HG03159 (cell line): Measurements from ENCODE around the gene AFF2.
"Not testable (repeated sequence)": the region's sequence is repeated elsewhere in the genome, so short reads cannot be mapped to it uniquely, and the experiment has no call there.

ENCODE experiments used
- ATAC-seq: cut with Tn5 transposase; IDR thresholded peaks from one replicate; pipeline ENCODE4 v1.9.1; 2021; ENCODE audit warnings: mild to moderate bottlenecking, moderate library complexity; ENCODE audit not compliant: unreplicated experiment

Gene AFF2

GRCh38 chrX:148632444-148632843, 132.0 kb downstream of the AFF2 start:
- no peak for ATAC-seq

DNA sequence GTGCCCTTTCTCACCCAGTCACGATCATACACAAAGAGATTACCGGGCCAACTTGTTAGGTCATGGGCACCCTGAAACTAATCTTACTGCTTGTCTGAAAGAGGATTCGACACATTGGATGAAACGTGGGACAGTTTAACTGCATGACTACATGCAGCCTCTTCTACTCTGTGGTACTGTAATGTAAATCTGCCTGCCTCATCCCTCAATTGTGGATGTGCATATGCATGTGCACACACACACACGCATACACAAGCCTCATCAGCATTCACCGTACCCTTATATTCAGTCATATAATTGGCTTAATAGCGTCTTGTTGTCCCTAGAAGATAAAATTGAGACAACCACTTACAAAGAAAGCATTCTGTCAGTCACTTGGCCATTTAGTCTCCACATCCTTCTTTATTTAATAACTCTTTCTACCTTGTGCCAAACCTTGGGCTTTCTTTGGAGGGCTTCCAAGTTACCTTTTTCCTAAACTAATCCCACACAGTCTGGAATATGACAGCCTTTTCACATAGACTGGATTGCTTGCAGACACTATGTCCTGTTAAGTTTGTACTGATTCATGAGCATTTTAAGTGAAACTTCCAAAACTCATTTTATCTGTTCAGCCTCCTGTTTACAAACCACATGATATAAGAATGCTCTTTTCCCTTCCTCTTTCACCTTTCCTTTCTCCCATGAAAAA, 132.9 kb downstream of the AFF2 start:
- ATAC-seq = no peak

- ATAC-seq = no peak
Measured at GRCh38 chrX:148634591-148634990, 134.2 kb downstream of the AFF2 start.

GRCh38 chrX:148643460-148643859, 143.0 kb downstream of the AFF2 start:
- no peak for ATAC-seq

GRCh38 chrX:148647651-148648050, 147.2 kb downstream of the AFF2 start:
- no peak for ATAC-seq

GRCh38 chrX:148649145-148649795, 148.9 kb downstream of the AFF2 start:
- no peak for ATAC-seq

DNA sequence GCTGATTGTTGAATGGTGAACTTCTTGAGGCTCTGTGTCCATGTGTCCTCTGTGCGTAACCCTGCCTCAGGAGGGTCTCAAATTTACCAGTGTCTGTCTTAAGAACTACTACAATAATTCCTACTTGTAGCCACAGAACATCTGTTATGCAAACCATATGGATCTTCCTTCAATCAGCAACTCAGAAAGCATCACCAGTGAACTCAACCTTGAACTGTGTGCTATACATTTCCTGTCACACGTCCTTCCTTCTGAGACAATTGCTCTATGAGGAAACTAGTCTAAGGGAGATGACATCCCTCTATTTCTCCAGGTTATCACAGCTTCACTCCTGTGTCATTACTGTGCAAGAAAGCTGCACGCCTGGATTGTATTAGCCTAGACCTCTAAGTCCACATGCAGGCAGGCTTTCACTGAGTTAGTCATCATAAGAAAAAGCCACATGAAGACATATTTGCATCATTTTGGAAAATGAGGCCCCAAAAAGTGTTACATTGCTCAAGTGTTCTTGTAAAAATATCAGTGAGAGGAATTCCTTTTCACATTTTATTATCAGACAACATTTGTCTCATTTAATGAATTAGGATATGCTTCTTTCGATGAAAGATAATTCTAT, 157.8 kb downstream of the AFF2 start:
- ATAC-seq = no peak

DNA sequence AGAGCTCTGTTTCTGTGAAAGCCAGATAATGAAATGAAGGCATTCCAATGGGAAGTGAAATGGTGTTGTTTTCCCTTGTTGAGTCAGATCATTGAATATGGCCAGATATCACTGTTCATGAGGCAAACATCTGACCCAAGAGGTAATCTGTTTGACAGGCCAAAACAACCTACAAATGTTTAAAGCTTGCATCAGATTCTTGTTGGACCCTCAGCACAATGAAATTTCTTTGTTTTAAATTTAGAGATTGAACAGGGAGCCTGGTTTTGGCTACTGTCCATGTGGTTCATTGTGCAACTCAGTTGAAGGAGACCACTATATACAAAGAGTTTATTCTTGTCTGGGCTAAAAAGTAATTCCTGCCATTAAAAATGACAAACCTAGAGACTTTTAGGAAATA, 159.1 kb downstream of the AFF2 start:
- no peak for ATAC-seq

GRCh38 chrX:148661035-148661434, 160.6 kb downstream of the AFF2 start:
- ATAC-seq = no peak

GRCh38 chrX:148662014-148662413, 161.6 kb downstream of the AFF2 start:
- no peak for ATAC-seq

- no peak for ATAC-seq
Measured at GRCh38 chrX:148664171-148664570, 163.8 kb downstream of the AFF2 start.

DNA sequence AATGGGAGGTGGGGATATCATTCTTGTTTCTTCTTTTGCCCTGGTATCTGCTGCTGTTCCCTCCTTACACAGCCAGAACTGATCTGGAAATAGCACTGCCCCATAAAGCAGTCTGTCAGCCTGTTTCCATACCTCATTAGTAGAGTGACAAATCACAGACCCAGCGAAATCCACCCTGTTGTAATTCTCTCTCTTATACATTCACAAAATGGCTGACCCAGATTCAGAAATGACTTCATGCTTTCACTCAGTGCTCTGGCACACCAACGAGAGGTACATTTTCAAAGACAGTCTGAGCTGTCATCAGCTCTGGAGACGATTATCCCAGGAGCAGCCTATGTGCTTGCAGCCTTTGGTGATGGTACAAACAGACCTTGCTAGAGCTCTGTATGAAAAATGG, 164.6 kb downstream of the AFF2 start:
- ATAC-seq = no peak

DNA sequence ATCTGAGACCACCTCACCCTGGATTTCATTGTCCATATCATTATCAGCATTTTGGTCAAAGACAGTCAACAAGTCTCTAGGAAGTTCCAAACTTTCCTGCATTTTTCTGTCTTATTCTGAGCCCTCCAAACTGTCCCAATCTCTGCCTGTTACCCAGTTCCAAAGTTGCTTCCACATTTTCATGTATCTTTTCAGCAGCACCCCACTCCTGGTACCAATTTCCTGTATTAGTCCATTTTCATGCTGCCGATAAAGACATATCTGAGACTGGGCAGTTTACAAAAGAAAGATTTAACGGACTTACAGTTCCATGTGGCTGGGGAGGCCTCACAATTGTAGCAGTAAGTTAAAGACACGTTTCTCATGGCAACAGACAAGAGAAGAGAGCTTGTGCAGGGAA, 168.8 kb downstream of the AFF2 start:
- ATAC-seq = not testable (repeated sequence)

DNA sequence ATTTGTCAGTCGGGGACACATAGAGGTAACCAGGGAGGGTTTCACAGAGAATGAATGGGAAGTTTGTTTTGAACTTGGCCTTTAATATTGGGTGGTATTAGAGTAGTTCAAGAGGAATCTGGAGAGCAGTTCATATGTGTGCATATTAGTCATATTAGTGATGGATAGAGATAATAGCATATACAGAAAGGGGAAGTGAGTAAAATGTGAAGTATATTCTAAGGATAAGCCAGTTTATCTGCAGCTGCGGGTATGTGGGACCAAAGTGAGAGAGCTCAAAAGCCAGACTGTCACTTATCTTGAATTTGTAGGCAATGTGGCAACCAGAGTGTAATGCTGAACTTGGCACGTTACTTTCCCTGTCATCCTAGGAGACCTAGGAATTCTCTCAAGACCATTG, 169.9 kb downstream of the AFF2 start:
- ATAC-seq = no peak

- ATAC-seq = no peak
Measured at GRCh38 chrX:148672517-148672916, 172.1 kb downstream of the AFF2 start.

- no peak for ATAC-seq
Measured at GRCh38 chrX:148681605-148682004, 181.2 kb downstream of the AFF2 start.

DNA sequence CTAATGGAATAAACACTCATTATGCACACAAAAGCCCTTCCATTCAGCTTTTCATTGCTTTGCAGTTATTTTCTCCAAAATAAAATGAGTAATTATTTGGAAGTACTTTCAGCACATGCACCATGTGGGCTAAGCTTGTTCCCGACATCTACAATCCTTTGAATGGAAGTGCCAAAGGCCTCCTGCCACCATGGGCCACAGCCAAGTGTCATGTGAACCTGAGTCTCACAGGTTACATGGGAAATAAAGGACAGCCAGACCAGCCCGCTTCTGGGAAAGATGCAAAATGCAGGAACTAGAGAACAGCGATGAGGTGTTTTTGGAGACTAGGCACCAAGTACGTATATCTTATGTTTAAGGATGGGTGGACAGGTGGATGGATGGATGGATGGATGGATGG, 181.8 kb downstream of the AFF2 start:
- no peak for ATAC-seq

DNA sequence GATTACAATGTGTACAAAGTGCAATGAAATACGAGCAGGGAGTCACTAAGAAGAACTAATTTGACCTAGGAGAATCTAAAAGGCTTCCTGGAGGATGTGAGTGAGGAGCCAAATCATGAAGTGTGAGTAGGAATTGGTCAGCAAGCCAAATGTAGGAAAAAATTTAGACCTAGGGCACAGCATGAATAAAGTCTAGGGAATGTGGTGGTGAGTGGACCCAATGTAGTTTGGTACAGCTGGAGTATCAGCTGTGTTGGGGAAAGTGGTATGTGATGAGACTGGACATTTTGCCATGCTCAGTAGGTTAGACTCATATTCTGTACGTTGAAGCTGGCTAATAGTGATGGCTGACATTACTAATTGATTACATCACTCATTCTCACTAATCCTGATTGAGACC, 191.0 kb downstream of the AFF2 start:
- no peak for ATAC-seq

DNA sequence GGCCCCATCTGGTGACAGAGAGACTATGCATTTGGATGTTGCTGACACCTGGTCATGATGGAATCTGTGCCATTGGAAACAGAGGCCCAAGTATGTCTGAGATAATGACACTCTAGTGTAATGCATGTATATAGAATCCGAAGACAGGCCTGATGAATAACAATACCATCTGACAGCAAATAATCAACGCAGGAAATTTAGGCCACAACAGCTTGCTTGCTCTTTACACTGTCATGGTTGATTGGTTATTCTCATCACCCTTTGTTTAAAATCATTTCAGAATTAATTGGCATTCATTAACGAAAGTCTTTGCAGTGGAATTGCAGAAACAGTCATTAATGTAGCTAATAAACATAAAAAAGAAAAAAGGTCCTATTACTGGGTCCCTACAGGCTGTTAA, 194.8 kb downstream of the AFF2 start:
- ATAC-seq = no peak

DNA sequence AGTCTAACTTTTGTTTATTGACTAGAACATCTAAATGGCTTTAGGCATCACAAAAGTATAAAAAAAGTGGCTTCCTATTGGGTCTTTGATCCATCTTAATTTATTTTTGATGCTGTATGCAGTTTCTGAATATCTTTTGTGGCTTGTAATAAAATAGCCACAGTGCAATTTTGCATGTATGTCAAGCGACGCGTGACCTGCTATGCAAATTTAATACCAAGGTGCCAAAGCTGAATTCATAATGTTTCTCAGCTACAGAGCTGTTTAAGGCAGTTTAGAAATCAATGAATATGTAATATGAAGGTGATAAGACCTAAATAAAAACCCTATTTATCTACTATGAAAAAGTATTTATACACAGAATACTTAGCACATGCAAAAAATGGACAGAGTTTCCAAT, 197.8 kb downstream of the AFF2 start:
- no peak for ATAC-seq

- ATAC-seq = no peak
Measured at GRCh38 chrX:148700021-148700420, 199.6 kb downstream of the AFF2 start.

DNA sequence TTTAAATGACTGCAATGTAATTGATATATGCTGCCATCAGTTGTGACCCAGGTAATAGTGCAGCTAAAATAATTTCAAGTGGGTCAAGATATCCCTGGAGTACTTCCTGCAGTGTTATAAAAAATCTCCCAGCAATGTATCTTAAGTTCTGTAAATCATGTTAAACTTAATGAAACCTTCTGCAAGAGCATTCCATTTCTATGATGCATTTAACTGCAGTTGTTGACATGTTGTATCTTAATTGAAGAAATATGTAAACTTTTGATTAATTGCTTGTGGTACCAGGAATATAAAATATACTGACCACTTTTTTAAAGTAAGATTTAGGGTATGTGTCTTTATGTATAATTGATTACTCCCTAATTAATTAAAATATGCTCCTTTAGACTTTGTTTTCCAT, 213.6 kb downstream of the AFF2 start:
- no peak for ATAC-seq
